ENCODE results near the gene UNC45B.
"Not testable (repeated sequence)": the region's sequence is repeated elsewhere in the genome, so short reads cannot be mapped to it uniquely, and the experiment has no call there.

The UNC45B gene

DNA sequence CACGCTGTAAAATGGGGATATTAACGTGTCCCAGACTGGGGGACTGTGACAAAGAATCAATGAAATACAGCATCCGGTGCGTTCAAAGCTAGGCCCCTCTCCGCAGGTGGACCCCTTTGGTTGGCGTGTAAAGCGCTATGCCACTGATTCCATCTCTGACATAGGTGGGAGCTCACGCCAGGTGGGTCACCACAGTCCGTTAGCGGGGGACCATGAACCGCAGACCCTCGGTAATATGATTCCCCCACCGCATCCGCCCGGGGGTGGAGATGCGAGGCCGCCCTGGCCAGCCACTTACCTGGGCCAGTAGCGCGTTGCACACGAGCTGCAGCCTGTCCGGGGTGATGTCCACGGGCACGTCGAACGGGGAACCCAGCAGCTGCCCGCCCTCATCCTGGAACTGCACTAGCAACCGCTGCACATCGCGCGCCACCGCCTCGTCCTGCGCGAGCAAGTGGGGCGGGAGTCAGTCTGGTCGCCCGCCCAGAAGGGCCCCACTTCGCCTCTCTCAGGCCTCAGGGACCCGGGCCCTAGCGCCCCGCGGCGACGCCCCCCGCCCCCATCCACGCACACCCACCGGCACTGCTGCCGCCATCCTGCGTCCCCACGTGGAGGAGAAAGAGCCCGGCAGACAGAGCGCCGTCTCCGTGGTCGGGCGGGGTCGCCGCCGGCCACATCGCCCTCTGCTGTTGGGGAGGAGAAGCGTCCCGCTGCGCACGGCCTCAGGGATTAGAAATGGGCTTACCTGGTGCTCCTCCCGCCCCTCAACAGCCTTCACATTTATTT lies 5.7 kb upstream of the UNC45B start, which contains the start of gene NLE1:
Gene NLE1 (minus strand): TSS at position 623 of the 786 bp plus-strand sequence. CDS start 28 bp downstream, at position 595.
- peak; percentile 58 for DNase-seq (ENCODE audit: low spot score)

DNA sequence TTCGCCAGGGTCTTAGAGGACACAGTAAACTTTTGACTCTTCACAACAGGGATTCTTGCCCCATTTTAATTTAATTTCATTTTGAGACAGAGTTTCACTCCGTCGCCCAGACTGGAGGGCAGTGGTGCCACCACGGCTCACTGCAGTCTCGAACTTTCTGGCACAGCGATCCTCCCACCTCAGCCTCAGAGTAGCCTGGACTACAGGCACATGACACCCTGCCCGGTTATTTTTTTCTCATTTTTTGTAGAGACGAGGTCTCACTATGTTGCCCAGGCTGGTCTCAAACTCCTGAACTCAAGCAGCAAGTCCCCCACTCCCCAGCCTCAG lies 5.2 kb upstream of the UNC45B start:
- no peak for DNase-seq (ENCODE audit: low spot score)

DNA sequence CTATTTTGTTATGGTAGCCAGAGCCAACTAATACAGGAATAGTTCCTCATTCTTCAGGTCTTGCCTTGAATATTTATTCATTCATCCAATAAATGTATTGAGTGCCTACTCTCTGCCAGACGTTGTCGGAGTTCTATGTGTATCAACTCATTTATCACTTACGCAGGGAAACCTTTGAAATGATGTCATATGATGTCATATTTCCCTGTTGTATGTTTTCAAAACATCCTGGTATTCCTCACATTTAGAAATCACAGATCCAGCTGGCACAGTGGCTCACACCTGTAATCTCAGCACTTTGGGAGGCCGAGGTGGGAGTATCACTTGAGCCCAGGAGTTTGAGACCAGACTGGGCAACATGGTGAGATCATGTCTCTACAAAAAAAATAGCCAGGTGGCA lies 2.8 kb upstream of the UNC45B start:
- DNase-seq (ENCODE audit: low spot score), result no peak

DNA sequence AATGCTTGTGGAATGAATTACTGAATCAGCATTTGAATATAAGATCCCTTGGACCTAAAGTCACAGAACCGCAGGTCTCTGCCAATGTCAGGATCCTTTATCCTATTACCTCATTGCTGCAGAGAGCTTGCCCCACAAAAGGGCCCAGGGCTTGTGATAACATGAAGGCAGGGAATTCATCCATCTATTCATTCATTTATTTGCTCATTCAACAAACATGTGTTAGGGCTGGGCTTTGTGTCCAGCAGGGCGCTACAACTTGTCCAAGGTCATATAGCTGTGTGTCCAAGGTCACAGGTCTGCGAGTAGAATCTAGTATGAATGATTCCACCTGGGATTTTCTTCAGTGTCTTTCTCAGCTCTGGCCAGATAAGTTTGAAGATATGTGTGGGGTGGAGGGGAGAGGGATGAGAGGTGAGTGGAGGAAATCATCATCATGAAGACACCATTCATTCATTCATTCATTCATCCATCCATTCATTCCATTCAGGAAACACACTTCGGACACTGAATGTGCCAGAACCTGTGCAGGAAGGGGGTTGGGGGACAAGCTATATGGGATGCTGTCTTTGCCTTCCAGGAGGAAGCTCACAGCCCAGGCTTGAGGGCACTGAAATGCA lies 1.3 kb upstream of the UNC45B start:
- no peak for DNase-seq (ENCODE audit: low spot score)

DNA sequence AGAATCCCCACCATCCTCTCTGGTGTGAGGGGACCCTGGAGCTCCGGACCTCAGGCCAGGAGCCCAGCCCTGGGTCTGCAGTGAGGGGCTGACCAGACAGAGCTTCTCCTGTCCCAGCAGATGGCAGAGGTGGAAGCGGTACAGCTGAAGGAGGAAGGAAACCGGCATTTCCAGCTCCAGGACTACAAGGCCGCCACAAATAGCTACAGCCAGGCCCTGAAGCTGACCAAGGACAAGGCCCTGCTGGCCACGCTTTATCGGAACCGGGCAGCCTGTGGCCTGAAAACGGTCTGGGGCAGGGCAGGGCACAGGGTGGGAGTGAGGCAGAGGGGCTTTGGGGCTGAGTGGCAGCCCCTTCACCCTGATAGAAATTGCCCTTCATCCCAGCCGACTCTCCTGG lies 527 bp downstream of the UNC45B start:
- no peak for DNase-seq (ENCODE audit: low spot score)

DNA sequence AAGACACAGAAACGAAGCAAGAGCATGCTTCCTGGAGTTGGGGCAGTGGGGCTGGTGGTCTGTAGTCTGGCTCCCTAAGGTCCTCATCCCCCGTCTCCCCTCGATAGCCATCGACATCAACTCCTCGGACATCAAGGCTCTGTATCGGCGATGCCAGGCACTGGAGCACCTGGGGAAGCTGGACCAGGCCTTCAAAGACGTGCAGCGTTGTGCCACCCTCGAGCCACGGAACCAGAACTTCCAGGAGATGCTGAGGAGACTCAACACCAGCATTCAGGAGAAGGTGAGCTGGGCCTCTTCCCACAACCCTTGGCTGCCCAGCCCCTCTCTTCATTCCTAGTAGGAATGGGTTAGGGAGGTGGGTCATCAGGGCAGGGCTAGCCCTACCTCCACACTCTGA lies 2.3 kb downstream of the UNC45B start:
- no peak for DNase-seq (ENCODE audit: low spot score)

DNA sequence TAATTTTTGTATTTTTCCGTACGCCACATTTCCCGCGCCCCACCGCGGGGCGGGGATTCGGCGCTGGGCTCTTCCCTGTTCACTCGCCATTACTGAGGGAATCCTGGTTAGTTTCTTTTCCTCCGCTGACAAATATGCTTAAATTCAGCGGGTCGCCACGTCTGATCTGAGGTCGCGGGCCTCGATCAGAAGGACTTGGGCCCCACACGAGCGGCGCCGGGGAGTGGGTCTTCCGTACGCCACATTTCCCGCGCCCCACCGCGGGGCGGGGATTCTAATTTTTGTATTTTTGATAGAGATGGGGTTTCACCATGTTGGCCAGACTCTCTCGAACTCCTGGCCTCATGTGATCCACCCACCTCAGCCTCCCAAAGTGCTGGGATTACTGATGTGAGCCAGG lies 3.5 kb downstream of the UNC45B start:
- DNase-seq (ENCODE audit: low spot score), result not testable (repeated sequence)

DNA sequence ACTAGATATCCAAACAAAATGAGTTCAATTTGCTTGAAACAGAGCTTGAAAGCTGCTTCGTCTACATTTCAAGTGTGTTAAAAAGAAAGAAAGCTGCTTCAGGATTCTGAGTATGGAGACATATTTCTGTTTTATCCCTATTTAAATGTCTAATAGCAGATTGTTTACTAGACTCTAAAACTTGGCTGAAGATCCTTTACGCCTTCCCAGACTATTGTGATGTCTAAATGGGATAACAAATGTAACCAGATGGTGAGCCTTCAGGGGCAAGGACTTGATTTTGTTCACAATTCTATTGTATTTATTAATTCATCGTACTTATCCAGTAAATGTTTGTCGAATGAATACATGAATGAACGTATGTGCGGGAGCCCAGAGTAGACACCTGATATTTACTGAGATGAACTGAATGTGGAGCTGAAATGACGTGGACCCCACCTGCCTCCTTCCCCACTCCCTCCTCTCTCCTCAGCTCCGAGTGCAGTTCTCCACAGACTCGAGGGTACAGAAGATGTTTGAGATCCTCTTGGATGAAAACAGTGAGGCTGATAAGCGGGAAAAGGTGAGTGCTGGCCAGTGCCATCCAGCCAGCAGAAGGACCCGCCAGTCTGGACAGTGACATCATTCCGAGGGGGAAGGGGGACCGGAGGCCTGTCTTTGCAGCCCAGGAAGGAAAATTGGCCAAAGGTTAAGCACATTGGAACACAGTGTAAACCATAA lies 5.0 kb downstream of the UNC45B start:
- DNase-seq (ENCODE audit: low spot score), result no peak

DNA sequence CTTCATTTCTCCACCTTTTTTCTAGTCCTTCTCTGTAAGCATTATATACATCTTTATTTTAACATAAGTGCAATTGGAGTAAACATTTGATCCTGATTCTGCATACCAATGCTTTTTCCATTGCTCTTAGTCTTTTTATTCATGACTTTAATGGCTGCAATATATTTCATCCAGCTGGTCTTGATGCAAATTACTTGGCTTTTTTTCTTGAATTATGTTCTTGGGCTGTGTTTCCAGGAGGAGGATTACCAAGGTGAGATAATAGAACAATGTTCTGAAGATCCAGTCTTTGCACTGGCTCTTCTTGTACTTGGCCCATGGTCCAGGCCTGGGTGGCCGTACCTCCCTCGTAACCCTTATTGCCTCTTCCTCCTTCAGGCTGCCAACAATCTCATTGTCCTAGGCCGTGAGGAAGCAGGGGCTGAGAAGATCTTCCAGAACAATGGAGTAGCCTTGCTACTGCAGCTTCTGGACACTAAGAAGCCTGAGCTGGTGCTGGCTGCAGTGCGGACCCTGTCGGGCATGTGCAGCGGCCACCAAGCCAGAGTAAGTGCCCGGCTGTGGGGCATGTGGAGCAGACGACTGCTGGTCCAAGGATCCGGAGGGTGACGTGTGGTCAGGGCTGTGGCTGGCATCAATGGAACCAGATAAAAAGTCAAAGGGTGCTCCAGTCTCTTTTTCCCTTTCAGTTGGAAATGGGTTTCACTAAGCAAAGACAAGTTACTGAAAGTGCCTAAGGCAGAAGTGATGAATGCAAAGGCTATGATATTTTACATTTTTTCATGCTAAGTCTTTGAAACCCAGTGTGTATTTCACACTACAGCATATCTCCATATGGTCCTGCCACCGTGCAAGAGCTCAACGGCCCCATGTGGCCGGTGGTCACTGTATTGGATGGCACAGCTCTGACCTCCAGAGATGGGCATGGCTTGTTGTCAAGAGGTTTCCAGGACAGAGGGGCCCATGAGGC lies 6.9 kb downstream of the UNC45B start:
- no peak for DNase-seq (ENCODE audit: low spot score)

DNA sequence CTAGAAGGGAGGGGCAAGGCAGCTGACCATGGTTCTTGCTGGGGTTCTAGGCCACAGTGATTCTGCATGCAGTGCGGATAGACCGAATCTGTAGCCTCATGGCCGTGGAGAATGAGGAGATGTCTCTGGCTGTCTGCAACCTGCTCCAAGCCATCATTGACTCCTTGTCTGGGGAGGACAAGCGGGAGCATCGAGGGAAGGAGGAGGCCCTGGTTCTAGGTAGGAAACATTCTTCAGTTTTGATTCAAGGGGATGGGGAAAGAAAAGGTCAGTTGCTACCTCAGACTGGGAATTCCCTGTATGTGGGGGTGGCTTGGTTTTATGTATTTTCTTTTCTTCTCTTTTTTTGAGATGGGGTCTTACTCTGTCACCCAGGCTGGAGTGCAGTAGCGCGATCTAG lies 7.6 kb downstream of the UNC45B start:
- DNase-seq (ENCODE audit: low spot score), result no peak

DNA sequence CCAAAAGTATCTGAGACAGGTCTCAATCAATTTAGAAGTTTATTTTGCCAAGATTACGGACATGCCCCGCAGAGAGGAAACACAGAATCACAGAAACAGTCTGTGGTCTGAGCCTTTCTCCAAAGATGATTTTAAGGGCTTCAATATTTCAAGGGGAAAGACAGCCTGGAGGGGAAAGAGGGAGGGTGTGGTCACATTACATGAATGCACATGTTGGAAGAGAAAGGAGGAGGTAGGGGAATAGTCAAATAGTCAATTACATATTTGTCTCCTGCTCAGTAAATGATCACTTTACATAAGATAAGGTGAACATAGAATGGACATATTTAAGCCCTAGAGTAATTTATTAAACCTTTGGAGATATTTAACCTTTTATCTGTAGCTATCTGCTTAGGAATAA lies 12.3 kb downstream of the UNC45B start:
- DNase-seq (ENCODE audit: low spot score), result no peak

DNA sequence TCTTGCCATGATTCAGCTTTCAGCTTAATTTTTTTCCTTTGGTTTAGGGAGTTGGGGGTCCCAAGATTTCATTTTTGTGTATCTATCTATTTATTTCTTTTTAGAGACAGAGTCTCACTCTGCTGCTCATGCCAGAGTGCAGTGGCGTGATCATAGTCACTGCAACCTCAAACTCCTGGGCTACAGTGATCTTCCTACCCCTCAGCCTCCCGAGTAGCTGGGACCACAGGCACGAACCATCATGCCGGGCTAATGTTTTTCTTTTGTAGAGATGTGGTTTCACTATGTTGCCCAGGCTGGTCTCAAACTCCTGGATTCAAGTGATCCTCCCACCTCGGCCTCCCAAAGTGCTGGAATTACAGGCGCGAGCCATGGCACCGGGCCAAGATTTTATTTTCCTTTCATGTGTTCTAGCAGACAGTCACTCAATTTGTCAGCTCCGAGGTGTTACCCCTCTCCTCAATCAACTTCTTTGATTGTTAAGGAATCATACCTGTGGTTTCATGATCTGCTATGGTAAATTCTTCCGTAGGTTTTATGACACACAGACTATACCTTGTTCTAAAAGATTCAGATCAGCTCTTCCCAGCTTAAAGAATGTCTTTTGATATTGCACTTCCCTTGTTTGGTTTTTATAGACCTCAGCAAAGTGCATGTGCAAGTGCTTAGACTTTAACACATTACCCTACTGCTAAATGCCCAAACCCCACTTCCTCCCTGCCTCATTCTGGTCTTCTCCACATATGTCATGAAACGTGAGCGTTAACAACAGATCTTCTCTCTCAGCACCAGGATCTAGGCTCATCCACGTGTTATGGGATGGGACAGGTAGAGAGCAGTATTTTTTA lies 13.0 kb downstream of the UNC45B start:
- DNase-seq (ENCODE audit: low spot score), result no peak

DNA sequence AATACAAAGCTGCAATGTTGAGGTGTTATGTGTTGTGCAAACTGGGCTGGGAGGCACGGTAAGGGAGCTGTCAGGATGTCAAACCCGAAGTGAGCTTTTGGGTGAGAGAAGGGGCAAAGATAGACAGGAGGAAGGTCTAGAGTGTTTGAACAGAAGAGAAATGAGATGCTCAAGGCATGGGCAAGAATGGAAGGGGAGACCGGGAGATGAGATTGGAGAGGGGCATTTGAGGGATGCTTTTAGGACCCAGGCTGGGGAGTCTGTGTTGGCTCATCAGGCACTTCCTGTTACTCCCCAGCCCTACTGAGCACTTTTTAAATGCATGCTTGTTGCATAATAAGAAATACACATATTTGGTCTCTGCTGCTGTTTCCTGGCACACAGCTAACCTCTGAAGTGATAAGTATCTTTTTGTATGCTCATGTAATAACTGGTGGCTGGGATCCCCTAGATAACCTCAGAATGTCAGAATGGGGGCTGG lies 13.7 kb downstream of the UNC45B start:
- DNase-seq (ENCODE audit: low spot score), result no peak

DNA sequence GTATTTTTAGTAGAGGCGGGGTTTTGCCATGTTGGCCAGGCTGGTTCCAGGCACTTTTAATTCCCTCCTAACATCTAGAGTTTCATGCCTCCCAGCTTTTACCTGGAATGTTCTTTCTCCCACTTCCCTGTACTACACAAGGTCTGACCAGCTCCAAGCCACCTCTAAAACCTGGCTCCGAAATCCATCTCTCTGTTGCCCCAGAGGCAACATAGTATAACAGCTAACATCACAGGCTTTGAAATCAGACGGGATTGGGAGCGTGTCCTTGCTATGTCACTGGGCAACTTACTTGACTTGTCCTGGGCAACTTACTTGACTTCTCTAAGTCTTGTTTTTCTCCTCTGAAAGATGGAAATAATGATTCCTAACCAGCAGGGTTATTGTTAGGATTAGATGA lies 15.1 kb downstream of the UNC45B start:
- no peak for DNase-seq (ENCODE audit: low spot score)

DNA sequence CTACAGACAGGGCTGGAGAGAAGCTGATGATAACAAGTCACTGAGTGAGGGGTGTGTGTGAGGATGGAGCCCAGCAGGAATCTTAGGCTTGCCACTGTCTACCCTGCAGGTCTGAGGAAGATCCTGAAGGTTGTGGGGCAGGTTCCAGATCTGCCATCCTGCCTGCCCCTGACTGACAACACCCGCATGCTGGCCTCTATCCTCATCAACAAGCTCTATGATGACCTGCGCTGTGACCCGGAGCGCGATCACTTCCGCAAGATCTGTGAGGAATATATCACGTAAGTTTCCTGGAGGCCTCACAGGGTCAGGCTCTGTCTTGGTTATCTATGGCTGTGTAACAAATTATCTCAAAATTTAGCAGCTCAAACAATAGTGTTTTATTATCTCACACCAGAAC lies 16.3 kb downstream of the UNC45B start:
- DNase-seq (ENCODE audit: low spot score), result no peak

DNA sequence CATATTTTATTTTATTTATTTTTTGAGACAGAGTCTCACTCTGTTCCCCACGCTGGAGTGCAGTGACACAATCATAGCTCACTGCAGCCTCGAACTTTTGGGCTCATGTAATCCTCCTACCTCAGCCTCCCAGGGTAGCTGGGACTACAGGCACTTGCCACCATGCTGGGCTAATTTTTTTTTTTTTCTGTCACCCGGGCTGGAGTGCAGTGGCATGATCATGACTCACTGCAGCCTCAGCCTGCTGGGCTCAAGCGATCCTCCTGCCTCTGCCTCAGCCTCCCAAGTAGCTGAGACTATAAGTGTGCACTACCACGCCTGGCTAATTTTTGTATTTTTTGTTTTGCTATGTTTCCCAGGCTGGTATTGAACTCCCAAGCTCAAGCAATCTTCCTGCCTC lies 17.1 kb downstream of the UNC45B start:
- DNase-seq (ENCODE audit: low spot score), result no peak

DNA sequence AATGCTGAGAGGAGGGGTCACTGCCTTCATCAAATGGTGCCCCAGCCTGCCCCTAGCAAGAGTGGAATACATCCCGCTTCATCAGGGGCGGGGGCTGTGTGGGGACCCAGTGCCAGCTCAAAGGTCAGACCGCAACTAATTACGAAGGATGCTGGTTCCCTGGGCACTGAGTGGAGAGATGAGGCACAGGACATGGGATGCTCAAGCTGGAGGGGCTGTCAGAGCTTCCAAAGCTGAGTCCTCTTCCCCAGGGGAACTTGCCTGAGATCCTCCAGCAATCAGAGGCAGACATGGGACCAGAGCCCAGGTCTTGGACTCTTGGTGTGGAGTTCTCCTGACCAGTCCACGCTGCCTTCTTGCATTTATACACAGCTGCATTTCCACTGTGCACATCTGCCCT lies 18.9 kb downstream of the UNC45B start:
- no peak for DNase-seq (ENCODE audit: low spot score)

DNA sequence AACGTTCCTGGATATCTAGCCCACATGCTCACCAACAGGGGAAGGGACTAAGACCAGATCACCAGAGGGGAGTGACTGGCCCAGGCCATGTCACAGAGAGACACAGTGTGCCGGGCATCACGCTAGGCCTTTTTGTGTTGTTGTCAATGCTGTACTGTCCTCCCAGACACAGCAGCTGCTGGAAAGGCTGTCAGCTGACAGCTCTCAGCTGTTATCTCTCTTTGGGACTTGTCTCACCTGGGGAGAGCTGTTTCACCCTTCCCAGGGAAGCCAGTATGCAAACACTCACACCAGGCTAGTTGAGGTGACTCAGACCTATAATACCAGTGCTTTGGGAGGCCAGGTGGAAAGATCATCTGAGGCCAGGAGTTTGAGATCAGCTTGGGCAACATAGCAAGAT lies 19.4 kb downstream of the UNC45B start:
- no peak for DNase-seq (ENCODE audit: low spot score)

DNA sequence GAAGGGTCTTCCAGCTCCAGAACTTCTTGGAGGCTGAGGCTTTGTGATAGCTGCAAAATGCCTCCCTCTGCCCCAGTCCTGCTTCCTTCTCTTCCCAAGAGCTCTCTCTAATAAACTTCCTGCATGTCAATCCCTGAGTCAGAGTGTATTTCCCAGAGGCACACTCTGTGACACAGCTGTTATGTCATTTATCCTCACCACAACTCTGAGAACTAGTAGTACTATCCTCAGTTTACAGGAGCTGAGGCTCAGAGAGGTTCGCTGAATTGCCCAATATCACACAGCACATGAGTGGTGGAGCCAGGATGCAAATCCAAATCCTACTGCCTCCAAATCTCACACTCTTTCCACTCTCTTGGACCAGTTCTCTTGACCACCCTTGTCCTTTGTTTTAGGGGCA lies 20.0 kb downstream of the UNC45B start:
- DNase-seq (ENCODE audit: low spot score), result peak; percentile 55

DNA sequence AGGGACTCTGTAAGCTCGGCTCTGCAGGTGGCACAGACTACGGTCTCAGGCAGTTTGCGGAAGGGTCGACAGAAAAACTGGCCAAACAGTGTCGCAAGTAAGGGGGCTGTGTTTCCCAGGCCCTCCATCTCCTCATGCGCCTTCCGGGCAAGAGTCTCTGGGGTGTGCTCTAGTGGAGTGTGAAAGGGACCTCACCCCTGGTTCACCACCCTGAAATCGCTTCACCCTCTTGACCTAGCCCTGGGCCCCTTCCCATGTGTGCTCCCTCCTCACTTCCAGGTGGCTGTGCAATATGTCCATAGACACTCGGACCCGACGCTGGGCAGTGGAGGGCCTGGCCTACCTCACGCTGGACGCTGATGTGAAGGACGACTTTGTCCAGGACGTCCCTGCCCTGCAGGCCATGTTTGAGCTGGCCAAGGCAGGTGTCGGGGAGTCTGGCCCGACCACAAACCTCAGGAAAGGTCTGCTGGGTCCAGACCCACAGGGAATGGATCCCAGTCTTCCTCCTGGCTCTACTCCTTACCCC lies 22.3 kb downstream of the UNC45B start:
- no peak for DNase-seq (ENCODE audit: low spot score)

Measured in kidney capillary endothelial cell (primary cell).